Liver (tissue), 3 donors: ENCODE results near the gene PAX5.

Experiments used
- RAD21 ChIP-seq, 2 donors: IDR thresholded peaks; 2 replicates each; pipeline ENCODE4 v1.6.1; 2016; ENCODE audit warnings: antibody characterized with exemption in 2 of 2, mild to moderate bottlenecking in 2 of 2
- TF ChIP-seq, protein P1 (sequence below): fragments of 150-350 bp; IDR thresholded peaks from 2 replicates; pipeline ENCODE4 v1.5.1; 2017; ENCODE audit warnings: improper control_type of control experiment, low read depth, low read length; ENCODE audit not compliant: missing input control
- donor health status: healthy.
- donor health status: healthy.

DNA sequence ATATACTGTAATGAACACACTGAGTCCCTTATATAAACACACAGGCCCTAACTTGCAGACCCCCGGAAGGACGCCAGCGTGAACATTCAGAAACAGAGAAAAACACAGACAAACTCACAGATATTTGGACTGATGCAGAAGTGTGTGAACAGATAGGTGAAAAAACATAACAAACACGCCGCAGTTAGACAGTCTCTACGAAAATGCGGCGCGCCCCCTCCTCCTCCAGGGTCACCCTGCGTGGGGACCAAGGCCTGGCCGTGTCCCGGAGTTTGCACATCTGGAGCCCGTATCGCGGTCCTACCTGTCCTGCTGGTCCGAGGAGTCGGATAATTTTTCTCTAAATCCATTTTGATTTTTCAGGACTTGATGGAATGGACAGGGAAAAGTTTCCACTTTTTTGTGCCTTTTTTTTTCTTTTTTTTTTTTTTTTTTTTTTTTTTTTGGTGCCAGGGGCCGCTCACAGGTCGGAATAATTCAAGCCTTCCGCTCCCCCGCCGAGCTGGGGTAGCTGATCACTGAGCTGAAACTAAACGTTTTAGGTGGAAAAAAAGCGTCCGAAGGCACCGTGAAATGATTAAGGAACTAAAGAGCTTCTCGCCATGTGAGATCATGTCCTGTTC lies at the start of gene PAX5:
- TF ChIP-seq RAD21 (IDR thresholded peaks at IDR 0.05): no peak
- TF ChIP-seq, protein P1, sequence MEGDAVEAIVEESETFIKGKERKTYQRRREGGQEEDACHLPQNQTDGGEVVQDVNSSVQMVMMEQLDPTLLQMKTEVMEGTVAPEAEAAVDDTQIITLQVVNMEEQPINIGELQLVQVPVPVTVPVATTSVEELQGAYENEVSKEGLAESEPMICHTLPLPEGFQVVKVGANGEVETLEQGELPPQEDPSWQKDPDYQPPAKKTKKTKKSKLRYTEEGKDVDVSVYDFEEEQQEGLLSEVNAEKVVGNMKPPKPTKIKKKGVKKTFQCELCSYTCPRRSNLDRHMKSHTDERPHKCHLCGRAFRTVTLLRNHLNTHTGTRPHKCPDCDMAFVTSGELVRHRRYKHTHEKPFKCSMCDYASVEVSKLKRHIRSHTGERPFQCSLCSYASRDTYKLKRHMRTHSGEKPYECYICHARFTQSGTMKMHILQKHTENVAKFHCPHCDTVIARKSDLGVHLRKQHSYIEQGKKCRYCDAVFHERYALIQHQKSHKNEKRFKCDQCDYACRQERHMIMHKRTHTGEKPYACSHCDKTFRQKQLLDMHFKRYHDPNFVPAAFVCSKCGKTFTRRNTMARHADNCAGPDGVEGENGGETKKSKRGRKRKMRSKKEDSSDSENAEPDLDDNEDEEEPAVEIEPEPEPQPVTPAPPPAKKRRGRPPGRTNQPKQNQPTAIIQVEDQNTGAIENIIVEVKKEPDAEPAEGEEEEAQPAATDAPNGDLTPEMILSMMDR: no peak
